T-helper 2 cell treated with Interferon-gamma antibody and Interleukin-4, amounts not matched to agents 5 μg/mL and 100 μg/mL, for 36 hours (primary cell): ENCODE measurements around the gene ENOX2.

ENCODE experiments used
- DNase-seq: peaks from one replicate; pipeline ENCODE4 v3.0.0; 2021; ENCODE audit warnings: low spot score
- H3K27ac Mint-ChIP-seq: one replicate; pipeline ENCODE4 v1.8.0; 2021; ENCODE audit warnings: mild to moderate bottlenecking, mixed read lengths
- H3K27me3 Mint-ChIP-seq: one replicate; pipeline ENCODE4 v1.8.0; 2021; ENCODE audit warnings: low read depth, mixed read lengths
- H3K36me3 Mint-ChIP-seq: one replicate; pipeline ENCODE4 v1.8.0; 2021; ENCODE audit warnings: low read depth, mixed read lengths
- H3K4me1 Mint-ChIP-seq: one replicate; pipeline ENCODE4 v1.8.0; 2021; ENCODE audit warnings: low read depth, mixed read lengths
- H3K4me3 Mint-ChIP-seq: one replicate; pipeline ENCODE4 v1.8.0; 2022; ENCODE audit warnings: mild to moderate bottlenecking, moderate library complexity, mixed read lengths
- H3K9me3 Mint-ChIP-seq: one replicate; pipeline ENCODE4 v1.8.0; 2021; ENCODE audit warnings: mixed read lengths

Gene ENOX2

GRCh38 chrX:130896802-130897501 is 6.1 kb downstream of the ENOX2 start:
- Mint-ChIP-seq H3K4me1 (peaks cover 3% of the 10 kb centered on the region), H3K36me3 (peaks cover 1% of the 10 kb centered on the region), H3K9me3 (no peaks in the 10 kb centered on the region), H3K27me3 (no peaks in the 10 kb centered on the region), H3K27ac (no peak overlapping the region), H3K4me3 (no peak overlapping the region)
- DNase-seq, result no peak

DNA sequence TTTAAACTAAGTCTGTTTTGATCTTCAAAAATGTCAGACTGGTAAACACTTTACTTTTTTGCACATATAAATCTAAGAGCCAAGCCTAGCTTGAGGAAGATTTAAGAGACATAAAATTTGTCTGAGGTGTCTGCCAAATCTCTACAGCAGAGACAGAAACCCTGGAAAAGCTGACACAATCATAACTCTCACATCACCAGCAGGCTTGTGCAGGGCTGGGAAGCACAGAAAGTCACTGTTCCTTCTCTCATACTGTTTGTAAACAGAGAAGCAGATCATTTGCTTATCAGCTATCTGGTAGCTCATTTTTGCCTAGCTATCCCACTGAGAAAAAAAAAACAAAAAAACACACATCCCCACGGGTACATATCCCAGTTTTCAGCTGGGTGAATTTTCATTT is 7.0 kb downstream of the ENOX2 start:
- Mint-ChIP-seq H3K27me3 (no peaks in the 10 kb centered on the region), H3K4me3 (no peak overlapping the region), H3K36me3 (peaks cover 1% of the 10 kb centered on the region), H3K9me3 (no peaks in the 10 kb centered on the region), H3K27ac (no peak overlapping the region), H3K4me1 (no peaks in the 10 kb centered on the region)
- no peak for DNase-seq

DNA sequence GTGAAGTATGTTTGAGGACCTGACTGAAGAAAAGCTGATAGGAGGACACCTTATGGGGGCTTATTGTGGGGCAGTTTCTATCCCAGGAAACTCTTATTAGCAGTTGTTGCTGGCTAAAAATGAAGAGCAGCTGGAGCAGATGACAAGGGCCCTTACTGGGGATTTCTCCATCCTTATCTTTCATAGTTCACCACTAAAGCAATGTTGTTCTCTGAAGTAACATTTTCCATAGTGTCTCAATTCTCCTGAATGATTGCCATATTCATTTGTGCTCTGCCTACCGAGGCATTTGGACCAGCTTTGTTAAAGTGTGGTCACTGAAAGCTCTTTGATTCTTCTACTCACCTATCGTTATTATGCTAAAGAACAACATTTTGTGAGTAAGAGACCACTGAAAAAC is 7.7 kb downstream of the ENOX2 start:
- no peak overlapping the region for H3K4me3 Mint-ChIP-seq
- peaks cover 1% of the 10 kb centered on the region for H3K36me3 Mint-ChIP-seq
- DNase-seq, result no peak
- no peaks in the 10 kb centered on the region for H3K9me3 Mint-ChIP-seq
- no peaks in the 10 kb centered on the region for H3K4me1 Mint-ChIP-seq
- no peak overlapping the region for H3K27ac Mint-ChIP-seq
- H3K27me3 Mint-ChIP-seq, result no peaks in the 10 kb centered on the region

DNA sequence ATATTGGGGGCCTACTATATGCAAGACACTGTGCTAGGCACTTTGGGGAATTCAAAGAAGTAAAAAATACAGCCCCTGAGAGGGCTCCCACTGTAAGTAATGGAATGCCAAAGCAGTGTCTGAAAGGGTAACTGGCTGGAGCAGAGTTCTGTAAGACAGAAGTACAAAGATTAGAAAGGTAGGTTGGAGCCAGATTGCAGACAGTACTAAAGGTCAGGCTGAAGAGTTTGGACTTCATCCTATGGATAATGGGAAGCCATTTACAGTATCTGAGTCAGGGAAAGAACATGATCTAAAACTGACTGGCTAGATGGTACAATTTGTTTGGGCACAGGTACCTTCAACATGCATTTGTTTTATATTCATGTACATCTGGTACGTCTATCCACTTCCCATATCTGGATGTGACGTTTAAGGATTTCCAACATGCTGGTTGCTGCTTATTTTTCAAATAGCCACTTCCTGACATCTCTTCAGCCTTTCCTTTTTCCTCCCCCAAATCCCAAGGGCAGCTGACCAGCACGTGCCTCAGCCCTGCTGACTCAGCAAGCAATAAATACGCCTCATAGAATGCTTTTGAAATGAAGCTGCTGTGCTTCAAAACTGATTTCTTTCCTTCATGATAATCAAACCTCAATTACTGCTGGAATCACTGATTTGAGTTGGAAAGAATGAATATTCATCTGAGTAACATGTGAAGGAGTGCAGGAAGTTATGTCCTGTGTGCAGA is 9.5 kb downstream of the ENOX2 start:
- no peak overlapping the region for H3K27ac Mint-ChIP-seq
- no peaks in the 10 kb centered on the region for H3K36me3 Mint-ChIP-seq
- H3K4me1 Mint-ChIP-seq, result no peaks in the 10 kb centered on the region
- DNase-seq, result no peak
- no peak overlapping the region for H3K4me3 Mint-ChIP-seq
- H3K9me3 Mint-ChIP-seq, result no peaks in the 10 kb centered on the region
- no peaks in the 10 kb centered on the region for H3K27me3 Mint-ChIP-seq

GRCh38 chrX:130887376-130887775 is 15.6 kb downstream of the ENOX2 start:
- Mint-ChIP-seq H3K9me3 (no peaks in the 10 kb centered on the region), H3K4me3 (no peak overlapping the region), H3K27me3 (no peaks in the 10 kb centered on the region), H3K27ac (no peak overlapping the region), H3K4me1 (peaks cover 8% of the 10 kb centered on the region), H3K36me3 (no peaks in the 10 kb centered on the region)
- no peak for DNase-seq

DNA sequence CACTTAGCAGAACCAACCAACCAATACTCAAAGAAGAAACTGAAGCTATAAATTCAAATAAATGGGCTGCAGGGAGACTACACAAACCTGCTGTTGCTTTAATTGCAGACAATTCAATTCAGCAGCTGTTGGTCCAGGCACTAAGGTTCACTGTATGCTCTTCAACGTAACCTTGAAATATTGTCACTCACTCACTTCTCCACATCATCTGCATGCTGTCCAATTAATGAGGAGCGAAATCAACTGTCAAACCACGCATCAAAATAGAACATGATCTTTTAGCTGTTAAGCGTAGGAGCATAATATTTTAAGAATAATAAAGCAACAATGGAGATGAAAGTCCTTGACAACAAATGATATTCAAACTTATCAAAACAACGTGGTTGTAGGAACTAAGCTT is 17.0 kb downstream of the ENOX2 start:
- H3K36me3 Mint-ChIP-seq, result no peaks in the 10 kb centered on the region
- DNase-seq, result no peak
- H3K9me3 Mint-ChIP-seq, result no peaks in the 10 kb centered on the region
- H3K4me1 Mint-ChIP-seq, result peaks cover 8% of the 10 kb centered on the region
- peak overlapping the region; percentile 50 for H3K4me3 Mint-ChIP-seq
- H3K27ac Mint-ChIP-seq, result no peak overlapping the region
- no peaks in the 10 kb centered on the region for H3K27me3 Mint-ChIP-seq

- H3K36me3 Mint-ChIP-seq, result no peaks in the 10 kb centered on the region
- H3K9me3 Mint-ChIP-seq, result no peaks in the 10 kb centered on the region
- no peak overlapping the region for H3K27ac Mint-ChIP-seq
- H3K4me1 Mint-ChIP-seq, result peaks cover 8% of the 10 kb centered on the region
- no peak for DNase-seq
- no peaks in the 10 kb centered on the region for H3K27me3 Mint-ChIP-seq
- H3K4me3 Mint-ChIP-seq, result no peak overlapping the region
Measured at GRCh38 chrX:130885508-130885907, 17.5 kb downstream of the ENOX2 start.

DNA sequence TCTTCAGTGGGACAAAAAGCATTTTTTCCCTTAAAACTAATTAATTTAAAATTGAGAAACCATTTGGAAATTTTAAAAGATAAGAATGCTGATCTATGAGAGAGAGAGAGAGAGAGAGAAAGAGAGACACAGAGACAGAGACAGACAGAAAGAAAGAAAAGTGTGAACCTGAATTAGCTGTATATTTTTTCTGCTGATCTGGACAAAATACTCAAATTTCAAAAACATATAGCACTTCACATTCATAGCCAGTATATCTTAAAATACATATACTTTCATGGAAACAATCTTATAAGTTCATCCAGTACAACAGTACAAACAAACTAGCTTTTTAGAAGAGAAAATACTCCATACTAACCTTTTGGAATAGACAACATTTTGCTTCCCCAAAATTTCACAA is 18.4 kb downstream of the ENOX2 start:
- Mint-ChIP-seq H3K4me1 (peaks cover 8% of the 10 kb centered on the region), H3K9me3 (no peaks in the 10 kb centered on the region), H3K27me3 (no peaks in the 10 kb centered on the region), H3K4me3 (no peak overlapping the region), H3K36me3 (no peaks in the 10 kb centered on the region), H3K27ac (no peak overlapping the region)
- no peak for DNase-seq

DNA sequence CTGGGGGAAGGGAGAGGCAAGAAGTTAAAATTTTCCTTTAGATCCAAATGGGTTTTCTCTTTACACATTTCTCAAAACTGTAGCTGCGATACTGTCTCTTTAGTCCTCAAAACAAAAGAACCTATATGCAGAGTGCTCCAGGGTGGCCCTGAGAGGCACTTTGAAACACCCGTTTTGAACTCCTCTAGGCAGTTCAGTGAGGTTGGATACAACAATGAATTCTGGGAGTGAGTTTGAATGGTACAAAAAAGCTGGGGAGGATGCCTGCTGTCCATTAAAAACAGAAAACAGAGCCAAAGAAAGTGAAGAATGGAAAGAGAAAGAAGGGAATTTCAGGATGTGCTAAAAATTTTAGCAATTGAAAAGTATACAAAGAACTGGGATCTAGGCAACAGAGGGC is 23.1 kb downstream of the ENOX2 start:
- peaks cover under 1% of the 10 kb centered on the region for H3K4me1 Mint-ChIP-seq
- no peak for DNase-seq
- no peaks in the 10 kb centered on the region for H3K36me3 Mint-ChIP-seq
- H3K9me3 Mint-ChIP-seq, result no peaks in the 10 kb centered on the region
- H3K4me3 Mint-ChIP-seq, result no peak overlapping the region
- H3K27ac Mint-ChIP-seq, result no peak overlapping the region
- H3K27me3 Mint-ChIP-seq, result no peaks in the 10 kb centered on the region

DNA sequence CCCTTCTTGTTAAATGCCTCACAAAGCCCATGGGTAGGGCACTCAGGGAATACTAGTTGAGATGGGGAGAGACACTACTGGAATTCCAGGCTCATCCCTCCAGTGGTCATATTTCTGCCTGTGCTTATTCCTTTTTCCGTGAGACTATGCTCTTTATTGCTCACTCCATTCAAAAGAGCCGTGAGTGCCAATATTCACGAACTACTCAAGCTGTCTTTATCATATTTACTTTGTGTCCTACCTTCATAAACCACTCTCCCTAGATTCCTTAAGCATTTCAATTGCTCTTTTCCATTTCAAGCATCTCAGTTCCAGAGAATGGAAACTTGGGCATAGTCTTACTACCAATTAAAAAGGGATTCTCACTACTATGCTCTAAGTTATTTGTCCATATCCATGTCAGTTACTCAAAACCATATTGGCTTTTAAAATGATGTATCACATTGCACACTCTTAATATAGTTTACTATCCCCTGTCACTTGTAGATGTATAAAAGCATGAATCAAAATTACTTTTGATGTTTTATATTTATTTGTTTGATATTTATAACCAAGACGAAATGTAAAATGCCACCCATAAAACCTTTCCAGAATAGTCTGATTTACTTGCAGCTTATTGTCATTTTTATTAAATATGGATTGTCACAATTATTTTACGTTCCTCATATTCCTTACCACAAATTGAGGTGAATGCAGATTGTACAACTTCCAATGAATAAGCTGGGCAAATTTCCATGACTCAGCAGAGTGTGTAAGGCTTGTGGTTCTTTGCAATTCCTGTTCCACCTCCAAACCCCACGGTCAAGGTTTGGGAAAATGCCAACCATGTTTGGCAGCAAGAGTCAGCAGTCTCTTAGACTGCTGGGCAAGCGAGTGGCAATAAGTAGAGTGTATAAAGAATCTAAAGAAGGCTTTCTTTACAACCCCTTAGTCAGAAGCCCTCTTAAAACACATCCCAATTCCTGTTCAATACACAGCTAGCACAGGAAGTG is 24.4 kb downstream of the ENOX2 start:
- Mint-ChIP-seq H3K27me3 (no peaks in the 10 kb centered on the region), H3K36me3 (peaks cover 5% of the 10 kb centered on the region), H3K9me3 (no peaks in the 10 kb centered on the region), H3K4me1 (no peaks in the 10 kb centered on the region), H3K27ac (no peak overlapping the region), H3K4me3 (no peak overlapping the region)
- DNase-seq, result no peak

GRCh38 chrX:130877892-130878341 is 25.1 kb downstream of the ENOX2 start:
- no peak for DNase-seq
- H3K27ac Mint-ChIP-seq, result no peak overlapping the region
- H3K36me3 Mint-ChIP-seq, result peaks cover 8% of the 10 kb centered on the region
- H3K9me3 Mint-ChIP-seq, result no peaks in the 10 kb centered on the region
- no peak overlapping the region for H3K4me3 Mint-ChIP-seq
- no peaks in the 10 kb centered on the region for H3K4me1 Mint-ChIP-seq
- no peaks in the 10 kb centered on the region for H3K27me3 Mint-ChIP-seq

- no peak for DNase-seq
- Mint-ChIP-seq H3K9me3 (no peaks in the 10 kb centered on the region), H3K4me1 (no peaks in the 10 kb centered on the region), H3K27me3 (no peaks in the 10 kb centered on the region), H3K36me3 (peaks cover 8% of the 10 kb centered on the region), H3K27ac (no peak overlapping the region), H3K4me3 (no peak overlapping the region)
Measured at GRCh38 chrX:130876226-130876625, 26.8 kb downstream of the ENOX2 start.

- H3K27ac Mint-ChIP-seq, result no peak overlapping the region
- no peaks in the 10 kb centered on the region for H3K27me3 Mint-ChIP-seq
- no peaks in the 10 kb centered on the region for H3K4me1 Mint-ChIP-seq
- H3K36me3 Mint-ChIP-seq, result peaks cover 8% of the 10 kb centered on the region
- no peaks in the 10 kb centered on the region for H3K9me3 Mint-ChIP-seq
- no peak for DNase-seq
- H3K4me3 Mint-ChIP-seq, result no peak overlapping the region
Measured at GRCh38 chrX:130874751-130875150, 28.3 kb downstream of the ENOX2 start.

DNA sequence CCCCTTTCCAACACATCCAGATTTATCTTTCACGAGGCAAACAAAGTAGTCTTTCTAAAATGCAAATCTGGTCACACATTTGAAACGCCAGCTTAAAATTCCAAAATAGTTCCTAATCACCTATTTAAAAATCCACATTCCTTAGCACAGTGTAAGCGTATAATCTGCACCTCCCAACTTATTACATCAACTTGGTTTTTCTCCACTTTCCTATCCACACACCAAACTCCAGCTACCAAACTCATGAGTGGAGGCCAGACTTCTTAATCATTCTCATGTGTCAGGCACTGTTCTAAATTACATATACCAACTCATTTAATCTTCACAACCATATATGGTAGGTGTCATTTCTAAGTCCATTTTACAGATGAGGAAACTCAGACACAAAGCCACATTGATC is 33.8 kb downstream of the ENOX2 start:
- no peaks in the 10 kb centered on the region for H3K27me3 Mint-ChIP-seq
- no peaks in the 10 kb centered on the region for H3K4me1 Mint-ChIP-seq
- no peak for DNase-seq

More for the DNA sequence above, 33.8 kb downstream of the ENOX2 start:
- H3K9me3 Mint-ChIP-seq, result no peaks in the 10 kb centered on the region
- no peak overlapping the region for H3K27ac Mint-ChIP-seq
- no peak overlapping the region for H3K4me3 Mint-ChIP-seq
- H3K36me3 Mint-ChIP-seq, result peaks cover 7% of the 10 kb centered on the region
